GM12878 (cell line): Measurements from ENCODE around the gene FAM222A. TPM values are rescaled to one million over a fixed set of nuclear protein-coding genes. Genes with fewer than 3 reads are reported as not detected.

Experiments used
- CBX5 ChIP-seq: sonication (generic); IDR thresholded peaks from 2 replicates; pipeline ENCODE4 v1.6.1; 2016; ENCODE audit warnings: low read depth, moderate library complexity, mild to moderate bottlenecking, inconsistent platforms
- CHD2 ChIP-seq: IDR thresholded peaks from 2 replicates; pipeline ENCODE4 v1.6.1; 2011; ENCODE audit warnings: low read depth, low read length, improper control_type of control experiment, borderline replicate concordance
- CREM ChIP-seq: IDR thresholded peaks from 2 replicates; pipeline ENCODE4 v1.6.1; 2014; ENCODE audit warnings: antibody characterized with exemption, low read depth
- EP300 ChIP-seq, 2 experiments: fragments of 150-350 bp in 1 of 2; IDR thresholded peaks; 2 replicates each; pipeline ENCODE4 v1.6.1; 2011 to 2012; ENCODE audit warnings: low read depth in 2 of 2, low read length in 2 of 2, borderline replicate concordance in 1 of 2, improper control_type of control experiment in 1 of 2, inconsistent platforms in 1 of 2; ENCODE audit not compliant: control insufficient read depth in 1 of 2
- ETV6 ChIP-seq, 2 experiments: fragments of 450-650 bp in 1 of 2; IDR thresholded peaks in 1 of 2; conservative IDR thresholded peaks in 1 of 2; 2 replicates each; pipeline ENCODE4 v1.6.1; 2014; ENCODE audit warnings: antibody characterized with exemption in 1 of 2, borderline replicate concordance in 1 of 2, low read depth in 1 of 2, mild to moderate bottlenecking in 1 of 2, moderate library complexity in 1 of 2
- GABPA ChIP-seq: IDR thresholded peaks from 2 replicates; pipeline ENCODE4 v1.6.1; 2014; ENCODE audit warnings: antibody characterized with exemption, low read depth, mild to moderate bottlenecking, inconsistent platforms
- NBN ChIP-seq: fragments of 450-650 bp; IDR thresholded peaks from 2 replicates; pipeline ENCODE4 v1.6.1; 2016
- NR2C1 ChIP-seq: fragments of 450-650 bp; IDR thresholded peaks from 2 replicates; pipeline ENCODE4 v1.6.1; 2017; ENCODE audit warnings: antibody characterized with exemption, mild to moderate bottlenecking, moderate library complexity
- PML ChIP-seq: IDR thresholded peaks from 2 replicates; pipeline ENCODE4 v1.6.1; 2012; ENCODE audit warnings: low read length, inconsistent platforms
- POLR2AphosphoS2 ChIP-seq: IDR thresholded peaks from 2 replicates; pipeline ENCODE4 v1.6.1; 2011; ENCODE audit warnings: low read depth, mild to moderate bottlenecking, low read length, improper control_type of control experiment, moderate library complexity
- SPI1 ChIP-seq: IDR thresholded peaks from 2 replicates; pipeline ENCODE4 v1.6.1; 2011; ENCODE audit warnings: low read depth, mild to moderate bottlenecking, low read length, moderate library complexity, borderline replicate concordance; ENCODE audit not compliant: insufficient read depth
- STAT3 ChIP-seq: IDR thresholded peaks from 2 replicates; pipeline ENCODE4 v1.6.1; 2011; ENCODE audit warnings: low read depth, low read length, improper control_type of control experiment
- SUZ12 ChIP-seq: fragments of 200-600 bp; sonication (generic); IDR thresholded peaks from one replicate; pipeline ENCODE4 v1.6.1; 2018; ENCODE audit warnings: antibody characterized with exemption, mild to moderate bottlenecking; ENCODE audit not compliant: unreplicated experiment
- TAF1 ChIP-seq: IDR thresholded peaks from 2 replicates; pipeline ENCODE4 v1.6.1; 2011; ENCODE audit warnings: mild to moderate bottlenecking, low read depth, low read length, borderline replicate concordance
- TCF12 ChIP-seq: IDR thresholded peaks from 2 replicates; pipeline ENCODE4 v1.6.1; 2011; ENCODE audit warnings: low read depth, mild to moderate bottlenecking, low read length
- TCF7 ChIP-seq: IDR thresholded peaks from 2 replicates; pipeline ENCODE4 v1.6.1; 2014; ENCODE audit warnings: antibody characterized with exemption, borderline replicate concordance
- ZNF207 ChIP-seq: fragments of 450-650 bp; IDR thresholded peaks from 2 replicates; pipeline ENCODE4 v1.6.1; 2014; ENCODE audit warnings: antibody characterized with exemption, mild to moderate bottlenecking, borderline replicate concordance
- polyA plus RNA-seq, 11 experiments: library from polyadenylated mRNA; depleted of rRNA in 4 of 11; unstranded in 6 of 11; stranded (reverse) in 5 of 11; fragments of >200 nt; fragmentation: Nextera tagmentation in 4 of 11; fragmentation: Illumina TruSeq in 1 of 11; extraction: Ambion mirVana in 4 of 11; extraction: Trizol in 1 of 11; gene quantifications; 1 replicate in 1 of 11; 2 replicates in 10 of 11; pipeline versions ENCODE4 v1.2.1 to v1.2.3, GENCODE V29; 2011 to 2016; ENCODE audit warnings: inconsistent platforms in 2 of 11, missing spikeins in 2 of 11, low read depth in 1 of 11
- total RNA-seq, 4 experiments: library from RNA; depleted of rRNA in 3 of 4; stranded (reverse); fragments of >200 nt in 3 of 4; fragmentation: Illumina TruSeq in 1 of 4; extraction: Trizol in 1 of 4; gene quantifications; 2 replicates each; pipeline versions ENCODE4 v1.2.1 to v1.2.3, GENCODE V29; 2013 to 2021
- TF ChIP-seq, protein P1 (sequence below): IDR thresholded peaks from 2 replicates; pipeline ENCODE4 v1.6.1; 2012; ENCODE audit warnings: low read depth, low read length, improper control_type of control experiment
- TF ChIP-seq, protein P2 (sequence below): IDR thresholded peaks from 2 replicates; pipeline ENCODE4 v1.6.1; 2011; ENCODE audit warnings: low read depth, mild to moderate bottlenecking, low read length, moderate library complexity, borderline replicate concordance; ENCODE audit errors: extremely low read depth
- TF ChIP-seq, protein P3 (sequence below): fragments of 450-650 bp; IDR thresholded peaks from 2 replicates; pipeline ENCODE4 v1.6.1; 2018; ENCODE audit warnings: mild to moderate bottlenecking, low read depth, moderate library complexity; ENCODE audit not compliant: partially characterized antibody
- TF ChIP-seq, protein P4 (sequence below): IDR thresholded peaks from 2 replicates; pipeline ENCODE4 v1.6.1; 2012; ENCODE audit warnings: low read depth, low read length, improper control_type of control experiment

FAM222A gene
- total and polyA plus RNA-seq, 10 of the 15 experiments (the other 5 are each of a cell fraction or from before 2014, with no cell fraction given): 0.04 to 0.49 (median 0.14) TPM; not detected in 3

DNA sequence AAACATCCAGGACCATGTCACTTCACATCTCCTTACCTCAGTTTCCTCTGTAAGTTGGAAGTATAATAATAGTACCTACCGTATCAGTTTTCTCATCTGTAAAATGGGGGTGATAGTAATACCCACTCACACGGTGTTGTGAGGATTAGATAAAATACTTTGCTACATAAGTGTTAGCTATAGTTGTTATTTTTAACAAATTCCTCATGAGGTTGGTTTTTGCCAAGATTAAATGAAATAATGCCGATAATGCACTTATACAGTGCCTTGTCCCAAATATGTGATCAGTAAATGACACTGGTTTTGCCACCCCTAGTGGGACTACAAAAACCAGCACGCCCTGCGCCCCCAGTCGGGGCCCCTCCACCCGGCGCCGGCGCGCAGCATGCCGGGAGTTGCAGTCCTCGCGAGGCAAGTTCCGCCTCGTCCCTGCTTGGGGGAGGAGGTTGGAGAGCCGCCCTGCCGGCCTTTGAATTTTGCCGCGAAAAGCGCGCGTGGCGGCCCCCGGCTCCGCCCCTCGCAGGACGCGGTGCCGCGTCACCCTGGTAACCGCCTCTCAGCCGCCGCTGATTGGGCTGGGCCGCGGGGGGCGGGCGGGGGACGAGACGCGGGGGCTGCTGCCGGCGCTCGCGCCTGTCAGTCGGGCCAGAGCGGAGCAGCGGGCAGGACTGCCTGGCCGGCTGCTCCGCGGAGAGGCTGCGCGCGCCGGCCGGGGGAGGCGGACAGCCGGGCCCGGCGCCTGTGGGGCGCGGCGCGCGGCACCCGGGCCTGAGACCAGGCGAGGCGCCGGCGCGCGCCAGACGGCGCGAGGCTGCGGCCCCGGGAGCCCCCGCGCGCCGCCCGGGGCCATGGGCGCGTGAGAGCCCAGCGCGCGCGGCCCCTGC lies at the start of gene FAM222A (continued):
- TF ChIP-seq NR2C1 (peak; percentile 72), POLR2AphosphoS2 (no peak), STAT3 (no peak), TAF1 (peak; percentile 70; the same call in 1 of the 2 replicates), EP300 (IDR thresholded peaks at IDR 0.05; ENCODE audit: borderline replicate concordance in 1 of 2, control insufficient read depth in 1 of 2, low read depth in 2 of 2, low read length in 2 of 2) (no peak), CREM (peak; percentile 88), CBX5 (no peak), SPI1 (0 out of 2 replicates have a peak, but pooled peaks have one; percentile 10), NBN (no peak), PML (no peak), GABPA (peak; percentile 75; the same call in 1 of the 2 replicates), TCF7 (no peak), TCF12 (0 out of 2 replicates have a peak, but pooled peaks have one; percentile 35), CHD2 (peak; percentile 88), ETV6 (conservative IDR thresholded peaks at IDR 0.05 in 1 of 2, IDR thresholded peaks at IDR 0.05 in 1 of 2; ENCODE audit: borderline replicate concordance in 1 of 2, low read depth in 1 of 2) (no peak), ZNF207 (no peak), SUZ12 (no peak)
- TF ChIP-seq, protein P1, sequence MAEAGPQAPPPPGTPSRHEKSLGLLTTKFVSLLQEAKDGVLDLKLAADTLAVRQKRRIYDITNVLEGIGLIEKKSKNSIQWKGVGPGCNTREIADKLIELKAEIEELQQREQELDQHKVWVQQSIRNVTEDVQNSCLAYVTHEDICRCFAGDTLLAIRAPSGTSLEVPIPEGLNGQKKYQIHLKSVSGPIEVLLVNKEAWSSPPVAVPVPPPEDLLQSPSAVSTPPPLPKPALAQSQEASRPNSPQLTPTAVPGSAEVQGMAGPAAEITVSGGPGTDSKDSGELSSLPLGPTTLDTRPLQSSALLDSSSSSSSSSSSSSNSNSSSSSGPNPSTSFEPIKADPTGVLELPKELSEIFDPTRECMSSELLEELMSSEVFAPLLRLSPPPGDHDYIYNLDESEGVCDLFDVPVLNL: peak; percentile 91
- TF ChIP-seq, protein P2, sequence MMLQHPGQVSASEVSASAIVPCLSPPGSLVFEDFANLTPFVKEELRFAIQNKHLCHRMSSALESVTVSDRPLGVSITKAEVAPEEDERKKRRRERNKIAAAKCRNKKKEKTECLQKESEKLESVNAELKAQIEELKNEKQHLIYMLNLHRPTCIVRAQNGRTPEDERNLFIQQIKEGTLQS: peak; percentile 50; the same call in 1 of the 2 replicates
- TF ChIP-seq, protein P3, sequence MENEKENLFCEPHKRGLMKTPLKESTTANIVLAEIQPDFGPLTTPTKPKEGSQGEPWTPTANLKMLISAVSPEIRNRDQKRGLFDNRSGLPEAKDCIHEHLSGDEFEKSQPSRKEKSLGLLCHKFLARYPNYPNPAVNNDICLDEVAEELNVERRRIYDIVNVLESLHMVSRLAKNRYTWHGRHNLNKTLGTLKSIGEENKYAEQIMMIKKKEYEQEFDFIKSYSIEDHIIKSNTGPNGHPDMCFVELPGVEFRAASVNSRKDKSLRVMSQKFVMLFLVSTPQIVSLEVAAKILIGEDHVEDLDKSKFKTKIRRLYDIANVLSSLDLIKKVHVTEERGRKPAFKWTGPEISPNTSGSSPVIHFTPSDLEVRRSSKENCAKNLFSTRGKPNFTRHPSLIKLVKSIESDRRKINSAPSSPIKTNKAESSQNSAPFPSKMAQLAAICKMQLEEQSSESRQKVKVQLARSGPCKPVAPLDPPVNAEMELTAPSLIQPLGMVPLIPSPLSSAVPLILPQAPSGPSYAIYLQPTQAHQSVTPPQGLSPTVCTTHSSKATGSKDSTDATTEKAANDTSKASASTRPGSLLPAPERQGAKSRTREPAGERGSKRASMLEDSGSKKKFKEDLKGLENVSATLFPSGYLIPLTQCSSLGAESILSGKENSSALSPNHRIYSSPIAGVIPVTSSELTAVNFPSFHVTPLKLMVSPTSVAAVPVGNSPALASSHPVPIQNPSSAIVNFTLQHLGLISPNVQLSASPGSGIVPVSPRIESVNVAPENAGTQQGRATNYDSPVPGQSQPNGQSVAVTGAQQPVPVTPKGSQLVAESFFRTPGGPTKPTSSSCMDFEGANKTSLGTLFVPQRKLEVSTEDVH: peak; percentile 88
- TF ChIP-seq, protein P4, sequence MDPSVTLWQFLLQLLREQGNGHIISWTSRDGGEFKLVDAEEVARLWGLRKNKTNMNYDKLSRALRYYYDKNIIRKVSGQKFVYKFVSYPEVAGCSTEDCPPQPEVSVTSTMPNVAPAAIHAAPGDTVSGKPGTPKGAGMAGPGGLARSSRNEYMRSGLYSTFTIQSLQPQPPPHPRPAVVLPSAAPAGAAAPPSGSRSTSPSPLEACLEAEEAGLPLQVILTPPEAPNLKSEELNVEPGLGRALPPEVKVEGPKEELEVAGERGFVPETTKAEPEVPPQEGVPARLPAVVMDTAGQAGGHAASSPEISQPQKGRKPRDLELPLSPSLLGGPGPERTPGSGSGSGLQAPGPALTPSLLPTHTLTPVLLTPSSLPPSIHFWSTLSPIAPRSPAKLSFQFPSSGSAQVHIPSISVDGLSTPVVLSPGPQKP: 0 out of 2 replicates have a peak, but pooled peaks have one; percentile 53
